ENCODE data around the gene C19orf44. TPM values are rescaled to one million over a fixed set of nuclear protein-coding genes. Genes with fewer than 3 reads are reported as not detected.
A peak's percentile ranks its signal among the peaks of the same experiment; 100 is the strongest.
"Not testable (repeated sequence)": the region's sequence is repeated elsewhere in the genome, so short reads cannot be mapped to it uniquely, and the experiment has no call there.

Gene C19orf44
- total RNA-seq, 1 donor from 2014 or later: 4.6 TPM

DNA sequence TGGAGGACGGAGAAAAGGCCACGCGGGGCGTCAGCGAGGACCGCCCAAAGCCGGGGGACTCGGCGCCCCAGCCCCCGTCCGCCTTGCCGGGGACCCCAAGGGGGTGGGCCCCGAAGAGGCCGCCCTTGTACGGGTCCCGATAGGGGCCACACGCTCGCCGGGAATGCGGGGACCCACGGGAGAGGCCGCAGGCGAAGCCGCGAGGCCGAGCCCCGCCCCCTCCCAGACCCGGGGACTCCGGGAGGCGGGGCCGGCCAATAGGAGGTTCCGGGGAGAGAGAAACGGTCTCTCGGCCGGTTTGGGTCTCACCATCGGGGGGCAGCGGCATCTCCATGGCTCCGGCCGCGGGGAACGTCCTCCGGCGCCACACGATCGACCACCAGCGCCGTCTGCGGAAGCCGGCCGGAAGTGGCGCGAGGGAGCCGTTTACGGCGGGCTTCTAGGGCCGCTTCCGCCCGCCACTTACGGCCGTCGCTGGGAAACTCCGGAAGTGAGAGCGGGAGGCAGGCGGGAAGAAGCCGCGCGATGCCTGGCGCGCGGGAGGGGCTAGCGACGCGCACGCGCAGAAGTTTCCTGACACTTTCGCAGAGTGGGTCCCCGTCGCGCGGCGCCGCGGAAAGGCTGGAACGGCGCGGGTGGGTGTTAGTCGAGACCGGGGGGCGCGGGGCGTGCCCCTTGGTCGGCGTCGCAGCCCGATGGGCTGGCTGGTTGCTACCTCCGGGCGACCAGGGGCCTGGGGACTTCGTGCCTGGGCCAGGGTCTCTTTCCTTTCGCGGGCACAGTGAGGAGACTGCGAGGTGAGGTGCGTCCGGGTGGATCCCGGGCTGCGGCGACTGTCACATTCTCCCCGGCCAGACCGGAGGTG, 46.1 kb downstream of the C19orf44 start, which contains the start of gene CHERP:
Gene CHERP, minus strand, starts transcription at position 393 of the 865 bp plus-strand sequence. Its CDS starts 59 bp downstream, at position 334.
- peak; percentile 18 for DNase-seq (ENCODE audit: low read depth)
- TF ChIP-seq, protein P1, sequence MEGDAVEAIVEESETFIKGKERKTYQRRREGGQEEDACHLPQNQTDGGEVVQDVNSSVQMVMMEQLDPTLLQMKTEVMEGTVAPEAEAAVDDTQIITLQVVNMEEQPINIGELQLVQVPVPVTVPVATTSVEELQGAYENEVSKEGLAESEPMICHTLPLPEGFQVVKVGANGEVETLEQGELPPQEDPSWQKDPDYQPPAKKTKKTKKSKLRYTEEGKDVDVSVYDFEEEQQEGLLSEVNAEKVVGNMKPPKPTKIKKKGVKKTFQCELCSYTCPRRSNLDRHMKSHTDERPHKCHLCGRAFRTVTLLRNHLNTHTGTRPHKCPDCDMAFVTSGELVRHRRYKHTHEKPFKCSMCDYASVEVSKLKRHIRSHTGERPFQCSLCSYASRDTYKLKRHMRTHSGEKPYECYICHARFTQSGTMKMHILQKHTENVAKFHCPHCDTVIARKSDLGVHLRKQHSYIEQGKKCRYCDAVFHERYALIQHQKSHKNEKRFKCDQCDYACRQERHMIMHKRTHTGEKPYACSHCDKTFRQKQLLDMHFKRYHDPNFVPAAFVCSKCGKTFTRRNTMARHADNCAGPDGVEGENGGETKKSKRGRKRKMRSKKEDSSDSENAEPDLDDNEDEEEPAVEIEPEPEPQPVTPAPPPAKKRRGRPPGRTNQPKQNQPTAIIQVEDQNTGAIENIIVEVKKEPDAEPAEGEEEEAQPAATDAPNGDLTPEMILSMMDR (conservative IDR thresholded peaks at IDR 0.05; ENCODE audit: low read depth, low read length): no peak

DNA sequence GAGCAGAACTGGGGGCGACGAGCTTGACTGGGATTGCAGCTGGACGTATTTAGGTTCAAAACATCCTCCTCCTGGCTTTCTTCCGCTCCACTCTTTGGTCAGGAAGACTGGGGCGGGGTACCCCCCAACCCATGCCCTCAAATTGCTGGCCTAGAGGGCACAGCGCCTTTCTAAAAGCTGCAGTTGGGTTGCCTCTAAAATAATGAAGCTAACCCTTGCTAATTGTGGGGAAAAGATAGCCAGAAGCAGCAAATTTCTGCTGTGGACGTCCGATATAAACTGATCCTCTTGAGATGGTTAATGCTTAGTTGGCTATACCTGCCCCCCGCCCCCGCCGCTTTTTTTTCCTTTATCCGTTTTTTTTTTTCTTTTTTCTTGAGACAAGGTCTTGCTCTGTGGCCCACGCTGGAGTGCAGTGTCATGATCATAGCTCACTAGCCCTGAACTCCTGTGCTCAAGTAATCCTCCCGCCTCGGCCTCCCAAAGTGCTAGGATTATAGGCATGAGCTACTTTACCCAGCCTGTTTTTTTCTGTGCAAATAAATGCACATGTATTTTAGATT, 46.8 kb downstream of the C19orf44 start:
- no peak for DNase-seq (ENCODE audit: low read depth)

More for the DNA sequence above, 46.1 kb downstream of the C19orf44 start, which contains the start of gene CHERP:
- H3K4me3 ChIP-seq (ENCODE audit: low read depth, low read length): peak within 1 kb of the TSS; percentile 98

DNA sequence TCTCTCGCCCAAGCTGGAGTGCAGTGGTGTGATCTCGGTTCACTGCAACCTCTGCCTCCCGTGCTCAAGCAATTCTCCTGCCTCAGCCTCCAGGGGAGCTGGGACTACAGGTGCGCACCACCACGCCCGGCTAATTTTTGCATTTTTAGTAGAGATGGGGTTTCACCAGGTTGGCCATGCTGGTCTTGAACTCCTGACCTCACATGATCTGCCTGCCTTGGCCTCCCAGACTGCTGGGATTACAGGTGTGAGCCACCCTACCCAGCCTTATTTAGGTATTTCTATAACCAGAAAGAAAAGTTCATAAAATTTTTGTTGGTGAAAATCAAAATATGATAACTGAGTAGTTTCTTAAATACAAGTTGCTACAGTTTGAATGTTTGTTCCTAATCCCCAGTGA, 47.5 kb downstream of the C19orf44 start:
- not testable (repeated sequence) for DNase-seq (ENCODE audit: low read depth); H3K4me3 ChIP-seq (ENCODE audit: low read depth, low read length)

More for the DNA sequence above, 46.8 kb downstream of the C19orf44 start:
- H3K4me3 ChIP-seq (ENCODE audit: low read depth, low read length): peak overlapping the region; percentile 98
- TF ChIP-seq, protein P1 (conservative IDR thresholded peaks at IDR 0.05; ENCODE audit: low read depth, low read length): no peak

DNA sequence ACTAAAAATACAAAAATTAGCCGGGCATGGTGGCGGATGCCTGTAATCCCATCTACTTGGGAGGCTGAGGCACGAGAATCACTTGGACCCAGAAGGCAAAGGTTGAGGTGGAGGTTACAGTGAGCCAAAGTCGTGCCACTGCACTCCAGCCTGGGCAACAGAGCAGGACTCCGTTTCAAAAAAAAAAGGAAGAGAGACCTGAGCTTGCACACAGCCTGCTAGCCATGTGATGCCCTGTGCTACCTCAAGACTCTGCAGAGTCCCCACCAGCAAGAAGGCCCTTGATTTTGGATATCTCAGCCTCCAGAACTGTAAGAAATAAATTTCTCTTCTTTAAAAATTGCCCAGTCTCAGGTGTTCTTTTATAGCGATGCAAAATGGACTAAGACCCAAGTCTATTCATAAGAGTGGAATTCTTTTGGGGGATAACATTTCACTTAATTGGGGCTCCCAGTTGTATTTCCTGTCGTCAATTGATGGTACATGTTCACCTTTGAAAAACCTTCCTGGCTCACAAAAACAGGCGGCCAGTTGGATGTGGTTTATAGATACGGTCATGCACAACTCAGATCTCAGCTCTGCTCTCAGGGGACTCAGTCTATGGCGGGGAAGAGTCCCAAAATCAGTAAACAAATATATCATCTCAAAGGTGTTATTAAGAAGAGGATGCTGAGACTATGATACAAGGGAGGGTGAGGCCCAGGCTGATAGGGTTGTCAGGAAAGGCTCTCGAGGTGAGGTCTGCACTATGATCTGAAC, 48.5 kb downstream of the C19orf44 start:
- TF ChIP-seq, protein P1 (conservative IDR thresholded peaks at IDR 0.05; ENCODE audit: low read depth, low read length): no peak
- no peak overlapping the region for H3K4me3 ChIP-seq (ENCODE audit: low read depth, low read length)

DNA sequence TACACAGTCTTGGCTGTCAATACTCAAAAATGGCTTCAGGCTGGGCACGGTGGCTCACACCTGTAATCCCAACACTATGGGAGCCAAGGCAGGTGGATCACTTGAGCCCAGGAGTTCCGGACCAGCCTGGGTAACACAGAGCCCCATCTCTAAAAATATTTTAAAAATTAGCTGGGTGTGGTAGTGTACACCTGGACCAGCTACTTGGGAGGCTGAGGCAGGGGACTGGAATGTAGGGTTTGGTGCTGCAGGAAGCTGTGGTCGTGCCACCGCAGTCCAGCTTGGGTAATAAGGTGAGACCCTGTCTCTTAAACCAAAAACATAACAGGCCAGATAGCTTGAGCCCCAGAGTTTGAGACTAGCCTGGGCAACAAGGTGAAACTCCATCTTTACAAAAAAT, 52.8 kb downstream of the C19orf44 start:
- DNase-seq (ENCODE audit: low read depth): no peak

More for the DNA sequence above, 48.5 kb downstream of the C19orf44 start:
- no peak for DNase-seq (ENCODE audit: low read depth)

DNA sequence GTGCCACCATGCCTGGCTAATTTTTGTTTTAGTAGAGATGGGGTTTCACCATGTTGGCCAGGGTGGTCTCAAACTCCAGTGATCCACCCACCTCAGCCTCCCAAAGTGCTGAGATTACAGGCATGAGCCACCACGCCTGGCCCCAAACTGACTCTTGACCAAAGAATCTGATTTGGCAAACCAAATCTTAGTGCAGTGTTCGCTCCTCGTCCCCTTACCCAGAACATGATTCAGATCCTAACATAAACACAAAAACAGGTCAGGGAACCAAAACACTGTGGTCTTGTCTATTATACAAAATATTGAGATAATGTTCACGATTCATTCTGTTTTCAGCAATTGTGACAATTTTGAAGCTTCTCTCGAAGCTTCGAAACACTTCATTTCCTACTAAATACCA, 55.7 kb downstream of the C19orf44 start:
- DNase-seq (ENCODE audit: low read depth); H3K4me3 ChIP-seq (ENCODE audit: low read depth, low read length): not testable (repeated sequence)

More for the DNA sequence above, 52.8 kb downstream of the C19orf44 start:
- TF ChIP-seq, protein P1 (conservative IDR thresholded peaks at IDR 0.05; ENCODE audit: low read depth, low read length): no peak
- H3K4me3 ChIP-seq (ENCODE audit: low read depth, low read length): no peak overlapping the region

DNA sequence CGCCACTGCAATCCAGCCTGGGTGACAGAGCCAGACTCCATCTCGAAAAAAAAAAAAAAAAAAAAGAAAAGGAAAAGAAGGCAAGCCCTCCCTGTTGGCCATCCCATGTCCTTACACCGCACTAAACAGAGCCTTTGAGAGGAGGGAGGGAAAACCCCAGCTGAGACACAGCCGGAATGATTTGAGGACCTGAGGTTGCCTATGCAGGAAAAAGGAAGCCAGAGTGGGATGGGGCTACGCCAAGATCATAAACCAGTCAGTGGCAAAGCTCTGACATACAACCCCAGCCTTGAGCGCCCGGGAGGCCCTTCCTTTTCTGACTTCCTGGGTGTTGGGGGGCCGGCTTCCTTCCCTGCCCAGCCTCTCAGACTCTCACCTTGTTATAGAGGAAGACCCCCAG, 58.6 kb downstream of the C19orf44 start:
- TF ChIP-seq, protein P1 (conservative IDR thresholded peaks at IDR 0.05; ENCODE audit: low read depth, low read length): no peak
- no peak overlapping the region for H3K4me3 ChIP-seq (ENCODE audit: low read depth, low read length)
- DNase-seq (ENCODE audit: low read depth): no peak
